ENCODE results near the gene ACAD11.
"Not testable (repeated sequence)": the region's sequence is repeated elsewhere in the genome, so short reads cannot be mapped to it uniquely, and the experiment has no call there.

ACAD11 gene

DNA sequence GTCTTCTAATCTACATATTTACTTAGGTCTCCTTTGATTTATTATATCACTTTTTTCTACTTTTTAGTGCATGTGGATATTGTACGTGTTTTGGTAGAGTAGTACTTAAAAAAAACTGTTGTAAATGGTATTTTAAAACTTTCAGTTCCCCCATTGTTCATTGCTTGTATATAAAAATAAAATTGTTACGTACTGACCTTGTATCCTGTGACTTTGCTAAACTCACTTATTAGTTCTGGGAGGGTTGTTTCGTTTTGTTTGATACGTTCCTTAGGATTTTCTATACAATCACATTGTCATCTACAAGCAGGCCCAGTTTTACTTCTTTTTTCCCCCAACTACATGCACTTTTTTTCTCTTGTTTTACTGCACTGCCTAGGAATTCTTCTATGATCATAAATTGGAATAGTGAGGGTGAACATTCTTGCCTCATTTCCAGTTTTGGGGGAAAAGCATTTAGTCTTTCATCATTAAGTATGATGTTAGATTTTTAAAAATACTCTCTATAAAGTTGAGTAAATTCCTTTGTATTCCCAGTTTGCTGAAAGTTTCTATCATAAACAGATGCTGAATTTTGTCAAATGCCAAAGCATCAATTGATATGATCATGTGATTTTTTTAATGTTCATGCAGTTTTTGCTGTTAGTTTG, 96.1 kb downstream of the ACAD11 start:
- no peak for TF ChIP-seq CTCF (conservative IDR thresholded peaks at IDR 0.05; ENCODE audit: low read depth, low read length)
- no peak for DNase-seq (ENCODE audit: low read depth)

DNA sequence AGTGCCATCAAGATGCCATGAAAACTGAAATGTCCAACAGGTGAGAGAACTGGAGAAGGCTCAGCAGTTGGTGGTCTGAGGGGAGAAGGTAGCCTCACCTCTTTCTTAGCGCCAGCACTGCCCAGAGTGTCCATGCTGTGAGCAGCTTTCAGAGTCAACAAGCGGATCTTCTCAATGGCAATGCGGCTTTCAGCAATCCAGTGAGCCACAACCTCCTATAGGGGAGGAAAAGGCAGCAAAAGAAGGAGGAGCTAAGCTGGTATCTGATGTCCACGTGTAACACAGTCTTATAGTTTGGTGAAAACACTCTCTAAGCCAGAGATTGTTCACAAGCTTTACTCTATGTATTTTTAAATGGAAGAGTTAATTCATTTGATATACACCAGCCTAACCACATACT, 98.6 kb downstream of the ACAD11 start:
- no peak for DNase-seq (ENCODE audit: low read depth)
- no peak for TF ChIP-seq CTCF (conservative IDR thresholded peaks at IDR 0.05; ENCODE audit: low read depth, low read length)

More for the DNA sequence above, 96.1 kb downstream of the ACAD11 start:
- no peak overlapping the region for H3K4me3 ChIP-seq (ENCODE audit: low read length)

DNA sequence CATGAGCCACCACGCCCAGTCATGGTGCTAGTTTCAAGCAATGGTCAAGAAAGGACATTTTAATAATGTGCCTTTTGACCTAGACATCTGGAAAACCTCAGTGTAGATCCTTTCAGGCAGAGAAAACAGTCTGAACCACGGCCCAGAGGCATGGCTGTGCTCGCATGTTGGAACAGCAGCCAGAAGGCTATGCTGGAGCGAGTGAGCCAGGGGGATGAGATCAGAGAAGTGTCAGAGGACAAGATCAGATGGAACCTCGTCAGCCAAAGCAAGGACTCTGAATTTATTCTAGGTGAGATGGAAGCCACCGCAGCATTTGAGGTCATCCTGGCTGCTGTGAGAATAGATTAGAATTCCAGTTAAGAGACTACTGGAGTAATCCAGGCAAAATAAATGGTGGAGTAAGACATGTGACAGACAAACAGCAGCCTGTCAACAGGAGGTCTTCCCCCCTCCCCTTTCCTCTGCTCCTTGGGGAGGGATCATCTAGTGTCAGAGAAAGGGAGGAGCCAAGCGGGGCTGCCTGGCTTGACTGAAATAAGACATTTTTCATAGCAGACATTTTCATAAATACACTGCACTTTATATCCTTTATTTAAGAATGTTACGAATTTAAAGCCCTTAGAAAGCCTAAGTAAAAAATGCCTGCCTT, 103.0 kb downstream of the ACAD11 start:
- DNase-seq (ENCODE audit: low read depth) = no peak
- no peak overlapping the region for H3K4me3 ChIP-seq (ENCODE audit: low read length)
- no peak for TF ChIP-seq CTCF (conservative IDR thresholded peaks at IDR 0.05; ENCODE audit: low read depth, low read length)

More for the DNA sequence above, 98.6 kb downstream of the ACAD11 start:
- H3K4me3 ChIP-seq (ENCODE audit: low read length) = no peak overlapping the region

- H3K4me3 ChIP-seq (ENCODE audit: low read length); DNase-seq (ENCODE audit: low read depth): not testable (repeated sequence)
Observed at GRCh38 chr3:132556036-132556386, 103.6 kb downstream of the ACAD11 start.

DNA sequence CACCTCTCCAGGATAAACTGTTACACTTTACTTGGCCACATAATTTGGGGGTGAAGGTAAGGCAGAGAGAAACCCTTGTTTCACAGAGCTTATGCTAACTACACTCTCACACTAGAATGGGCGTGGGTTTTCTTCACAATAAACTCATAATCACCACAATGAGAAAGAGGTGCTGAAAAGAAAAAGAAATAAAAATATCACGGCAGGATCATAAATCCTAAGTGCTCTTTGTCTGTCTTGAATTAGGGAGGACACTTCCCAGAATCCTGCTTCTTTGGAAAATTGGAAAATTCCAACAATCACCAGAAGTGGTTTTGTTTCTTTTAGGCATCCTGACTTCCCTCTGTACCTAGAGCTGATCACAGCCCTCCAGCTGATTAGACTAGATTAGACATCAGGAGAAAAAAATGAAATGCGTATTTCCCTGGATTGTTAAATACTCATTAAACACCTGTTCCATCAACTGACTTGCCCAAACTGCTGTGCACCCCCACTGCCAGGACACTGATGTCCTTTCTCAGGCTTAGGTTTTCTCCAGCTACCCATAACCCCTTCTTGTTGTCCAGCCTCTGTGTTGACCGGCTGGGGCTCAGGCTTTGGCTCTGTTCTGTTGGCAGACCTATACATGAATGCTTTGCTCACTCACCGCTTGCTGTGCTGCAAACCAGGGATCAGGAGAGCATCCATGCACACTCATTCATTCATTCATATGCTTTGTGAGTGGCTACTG, 104.1 kb downstream of the ACAD11 start:
- TF ChIP-seq CTCF (conservative IDR thresholded peaks at IDR 0.05; ENCODE audit: low read depth, low read length) = no peak
- no peak for DNase-seq (ENCODE audit: low read depth)
- H3K4me3 ChIP-seq (ENCODE audit: low read length) = no peak overlapping the region

- no peak for TF ChIP-seq CTCF (conservative IDR thresholded peaks at IDR 0.05; ENCODE audit: low read depth, low read length)
- DNase-seq (ENCODE audit: low read depth) = no peak
- H3K4me3 ChIP-seq (ENCODE audit: low read length) = no peak overlapping the region
Observed at GRCh38 chr3:132554437-132554836, 105.2 kb downstream of the ACAD11 start.

- no peak for DNase-seq (ENCODE audit: low read depth)
- no peak for TF ChIP-seq CTCF (conservative IDR thresholded peaks at IDR 0.05; ENCODE audit: low read depth, low read length)
- no peak overlapping the region for H3K4me3 ChIP-seq (ENCODE audit: low read length)
Observed at GRCh38 chr3:132553826-132554225, 105.8 kb downstream of the ACAD11 start.

Measured in retinal pigment epithelial cell (primary cell).